LNCaP clone FGC (cell line): Measurements from ENCODE around the gene DNAH14.

ENCODE experiments used
- DNase-seq: peaks from one replicate; pipeline ENCODE4 v3.0.0-alpha.2; 2011; ENCODE audit warnings: low read depth
- H3K4me3 ChIP-seq: 2 replicates; pipeline ENCODE4 v1.5.1; 2011; ENCODE audit warnings: mild to moderate bottlenecking, low read depth, low read length, control low read depth
- TF ChIP-seq, protein P1 (sequence below): IDR thresholded peaks from 2 replicates; pipeline ENCODE4 v1.5.1; 2012; ENCODE audit warnings: mild to moderate bottlenecking; ENCODE audit not compliant: control insufficient read depth, insufficient read depth; ENCODE audit errors: extremely low read depth

Gene DNAH14

DNA sequence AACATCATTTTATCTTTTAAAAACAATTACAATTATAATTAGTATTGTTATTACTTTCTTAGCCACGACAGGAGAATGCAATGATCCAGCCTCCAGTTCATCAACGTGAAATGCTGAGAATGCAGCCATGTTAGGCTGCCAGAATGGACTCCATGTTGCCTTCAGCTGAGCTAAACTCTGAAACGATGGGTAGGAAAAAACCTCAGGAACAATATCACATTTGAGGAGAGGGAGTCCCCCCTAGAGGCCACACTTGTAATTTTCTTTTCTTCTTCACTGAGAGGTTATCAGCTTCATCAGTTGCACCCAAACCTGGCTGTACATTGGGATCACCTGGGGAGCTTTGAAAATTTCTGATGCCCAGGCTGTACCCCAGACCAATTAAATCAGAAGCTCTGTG lies 34.6 kb upstream of the DNAH14 start:
- no peak for DNase-seq
- H3K4me3 ChIP-seq, result no peak overlapping the region
- TF ChIP-seq, protein P1, sequence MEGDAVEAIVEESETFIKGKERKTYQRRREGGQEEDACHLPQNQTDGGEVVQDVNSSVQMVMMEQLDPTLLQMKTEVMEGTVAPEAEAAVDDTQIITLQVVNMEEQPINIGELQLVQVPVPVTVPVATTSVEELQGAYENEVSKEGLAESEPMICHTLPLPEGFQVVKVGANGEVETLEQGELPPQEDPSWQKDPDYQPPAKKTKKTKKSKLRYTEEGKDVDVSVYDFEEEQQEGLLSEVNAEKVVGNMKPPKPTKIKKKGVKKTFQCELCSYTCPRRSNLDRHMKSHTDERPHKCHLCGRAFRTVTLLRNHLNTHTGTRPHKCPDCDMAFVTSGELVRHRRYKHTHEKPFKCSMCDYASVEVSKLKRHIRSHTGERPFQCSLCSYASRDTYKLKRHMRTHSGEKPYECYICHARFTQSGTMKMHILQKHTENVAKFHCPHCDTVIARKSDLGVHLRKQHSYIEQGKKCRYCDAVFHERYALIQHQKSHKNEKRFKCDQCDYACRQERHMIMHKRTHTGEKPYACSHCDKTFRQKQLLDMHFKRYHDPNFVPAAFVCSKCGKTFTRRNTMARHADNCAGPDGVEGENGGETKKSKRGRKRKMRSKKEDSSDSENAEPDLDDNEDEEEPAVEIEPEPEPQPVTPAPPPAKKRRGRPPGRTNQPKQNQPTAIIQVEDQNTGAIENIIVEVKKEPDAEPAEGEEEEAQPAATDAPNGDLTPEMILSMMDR, result peak; percentile 47

DNA sequence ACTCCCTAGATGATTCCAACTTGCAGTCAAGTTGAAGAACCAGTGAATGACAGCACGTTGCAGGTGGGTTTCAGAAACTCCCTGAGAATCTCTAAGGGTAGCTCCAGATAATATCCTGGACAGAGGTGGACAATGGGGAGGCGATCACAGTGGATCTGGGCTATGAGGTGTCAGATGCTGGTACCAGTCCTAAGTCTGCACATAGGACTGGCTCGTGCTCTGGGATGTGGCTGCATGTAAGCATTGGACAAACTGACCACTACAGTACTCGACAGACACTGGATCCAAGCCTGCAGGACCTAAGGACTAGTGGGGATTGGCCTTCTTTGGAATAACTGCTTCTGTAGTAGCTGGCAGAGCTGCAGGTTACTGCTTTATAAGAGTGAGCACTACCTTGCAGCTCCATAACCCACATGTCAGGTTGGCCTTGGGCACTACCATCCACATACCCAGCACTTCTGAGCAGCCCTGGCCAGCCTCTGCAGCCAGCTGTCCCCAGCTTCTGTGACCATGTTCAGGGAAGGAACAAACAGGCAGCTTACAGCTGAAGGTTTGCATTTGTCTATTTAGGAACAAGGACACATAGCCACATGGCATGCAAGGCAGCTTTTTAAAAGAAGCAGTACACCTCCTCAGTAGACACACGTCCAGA lies 33.2 kb upstream of the DNAH14 start:
- H3K4me3 ChIP-seq, result no peak overlapping the region
- DNase-seq, result no peak

DNA sequence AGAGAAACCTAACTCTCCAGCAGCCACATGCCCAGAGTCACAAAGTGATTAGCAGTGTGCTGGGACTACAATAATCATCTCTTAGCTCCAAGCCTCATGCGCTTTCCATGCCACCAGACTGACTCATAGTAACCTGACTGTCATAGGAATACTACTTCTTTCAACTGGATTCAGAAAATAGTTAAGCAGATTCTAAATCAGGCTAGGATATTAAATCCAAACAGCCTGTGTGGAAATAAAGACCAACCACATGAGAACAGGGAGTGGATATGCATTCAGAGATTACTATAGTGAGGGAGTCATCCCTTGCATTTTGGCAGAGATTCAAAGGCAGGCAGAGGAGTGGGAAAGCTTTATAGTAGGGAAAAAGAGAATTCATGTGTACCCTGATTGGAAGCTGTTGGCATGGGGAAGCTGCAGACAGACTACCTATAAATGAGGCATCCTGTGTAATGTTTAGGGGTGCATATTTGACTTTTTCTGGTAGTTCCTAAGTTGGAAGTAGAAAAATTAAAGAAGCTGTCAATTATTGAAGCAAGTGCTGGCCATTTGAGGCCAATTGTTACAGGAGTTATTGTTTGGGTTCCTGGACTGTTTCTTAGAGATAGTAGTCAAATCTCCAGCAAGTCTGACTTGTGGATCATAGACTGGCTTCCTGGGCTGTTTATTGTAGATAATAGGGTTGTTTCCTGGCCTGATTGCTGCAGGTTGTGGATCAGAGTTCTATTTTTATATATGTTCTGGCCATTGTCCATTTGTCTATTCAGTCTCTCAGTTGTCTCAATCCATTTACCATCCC lies 31.7 kb upstream of the DNAH14 start:
- TF ChIP-seq, protein P1, result no peak
- no peak overlapping the region for H3K4me3 ChIP-seq
- no peak for DNase-seq

More for the DNA sequence above, 33.2 kb upstream of the DNAH14 start:
- TF ChIP-seq, protein P1, result no peak

DNA sequence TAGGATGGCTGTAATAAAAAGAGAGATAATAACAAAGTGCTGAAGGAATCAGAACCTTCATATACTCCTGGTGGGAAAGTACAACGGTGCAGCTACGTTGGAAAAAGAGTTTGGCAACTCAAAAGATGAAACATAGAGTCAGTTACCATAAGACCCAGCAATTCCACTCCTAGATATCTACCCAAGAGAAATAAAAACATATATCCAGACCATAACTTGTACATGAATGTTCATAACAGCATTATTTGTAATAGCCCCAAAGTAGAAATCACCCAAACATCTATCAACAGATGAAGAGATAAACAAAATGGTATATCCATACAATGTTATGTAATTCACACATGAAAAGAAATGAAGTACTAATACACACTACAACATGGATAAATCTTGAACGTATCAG lies 30.5 kb upstream of the DNAH14 start:
- TF ChIP-seq, protein P1, result no peak
- H3K4me3 ChIP-seq, result no peak overlapping the region
- DNase-seq, result no peak

DNA sequence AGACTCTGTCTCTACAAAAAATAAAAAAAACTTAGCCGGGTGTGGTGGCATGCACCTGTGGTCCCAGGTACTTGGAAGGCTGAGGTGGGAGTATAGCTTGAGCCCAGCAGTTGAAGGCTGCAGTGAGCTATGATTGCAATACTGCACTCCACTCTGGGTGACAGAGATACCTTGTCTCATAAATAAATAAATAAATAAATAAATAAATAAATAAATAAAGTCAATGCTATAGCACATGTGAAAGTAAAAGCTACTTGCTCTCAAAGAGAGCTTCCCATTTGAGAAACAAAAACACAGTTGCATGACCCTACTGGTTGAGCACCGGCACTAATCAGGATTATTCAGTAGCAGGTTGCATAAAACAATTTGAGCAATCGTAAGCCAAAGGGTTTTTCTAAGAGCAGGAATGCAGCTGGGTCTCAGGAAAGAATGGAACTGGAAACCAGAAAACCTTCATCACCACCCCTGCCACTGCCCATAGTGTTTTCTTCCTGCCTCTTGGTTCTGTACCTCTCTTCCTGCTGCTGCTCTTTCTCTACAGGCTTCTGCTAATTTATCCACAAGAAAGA lies 29.3 kb upstream of the DNAH14 start:
- TF ChIP-seq, protein P1, result no peak
- DNase-seq, result no peak
- H3K4me3 ChIP-seq, result no peak overlapping the region

DNA sequence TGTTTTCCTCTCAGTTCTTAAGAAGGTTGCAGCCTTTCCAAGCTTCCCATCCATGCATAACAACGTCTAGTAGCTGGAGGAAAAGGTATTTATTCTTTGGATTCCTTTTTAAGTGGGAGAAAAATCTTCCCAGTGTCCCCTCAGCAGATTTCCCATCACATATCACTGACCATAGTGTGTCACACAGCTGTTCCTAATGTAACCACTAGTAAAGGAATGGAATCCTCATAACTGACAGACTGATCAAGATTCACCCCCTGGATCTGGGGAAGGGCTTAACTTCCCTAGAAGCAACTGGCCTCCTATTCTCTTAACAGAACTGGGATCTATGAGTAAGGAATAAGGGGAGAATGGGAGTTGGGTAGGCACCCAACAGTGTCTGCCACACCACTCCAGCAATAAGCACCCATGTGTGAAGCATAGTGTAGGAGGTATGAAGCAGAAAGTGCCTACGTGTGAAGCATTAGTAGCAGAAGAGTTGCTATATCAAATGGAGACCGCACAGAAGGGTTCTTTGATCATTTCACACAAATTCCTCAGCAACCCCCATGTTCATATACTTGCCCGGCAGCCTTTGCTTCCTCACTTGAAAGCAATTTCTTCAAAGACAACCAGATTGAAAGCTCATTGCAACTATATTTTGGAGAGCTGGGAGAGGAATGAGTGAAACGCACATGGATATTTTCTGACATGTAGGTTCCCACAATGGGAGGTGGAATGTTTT lies 28.2 kb upstream of the DNAH14 start:
- TF ChIP-seq, protein P1, result no peak
- H3K4me3 ChIP-seq, result no peak overlapping the region
- no peak for DNase-seq
